HEK293 (cell line): Measurements from ENCODE around the gene KREMEN1.

ENCODE experiments used
- ZBTB7A ChIP-seq: fragments of 450-650 bp; formaldehyde crosslinking; IDR thresholded peaks from 2 replicates; pipeline ENCODE4 v1.5.1; 2016; ENCODE audit warnings: low read depth, missing biosample characterization, missing genetic modification characterization
- ZFP69B ChIP-seq: fragments of 450-650 bp; formaldehyde crosslinking; IDR thresholded peaks from 2 replicates; pipeline ENCODE4 v1.5.1; 2016; ENCODE audit warnings: missing biosample characterization, missing genetic modification characterization
- ZNF121 ChIP-seq: fragments of 450-650 bp; formaldehyde crosslinking; IDR thresholded peaks from 2 replicates; pipeline ENCODE4 v1.5.1; 2016; ENCODE audit warnings: missing biosample characterization, missing genetic modification characterization
- ZNF629 ChIP-seq: fragments of 450-650 bp; formaldehyde crosslinking; IDR thresholded peaks from 2 replicates; pipeline ENCODE4 v1.5.1; 2017; ENCODE audit warnings: missing biosample characterization, missing genetic modification characterization
- TF ChIP-seq, protein P1 (sequence below): fragments of 450-650 bp; formaldehyde crosslinking; IDR thresholded peaks from 2 replicates; pipeline ENCODE4 v1.5.1; 2016; ENCODE audit warnings: missing biosample characterization, missing genetic modification characterization

DNA sequence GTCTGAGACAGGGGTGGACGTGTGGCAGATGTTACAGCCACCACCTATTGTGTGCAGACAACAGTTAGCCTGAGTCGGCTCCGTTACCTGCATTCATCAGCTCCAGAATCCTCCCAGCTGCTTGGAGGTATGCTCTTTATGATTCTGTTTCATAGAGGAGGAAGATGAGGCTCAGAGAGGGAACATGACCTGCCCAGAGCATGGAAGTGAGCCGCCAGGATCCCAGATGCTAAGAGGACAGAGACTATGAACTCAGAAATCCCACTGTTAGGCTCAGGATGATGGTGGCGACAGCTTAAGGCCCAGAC is 134.4 kb downstream of the KREMEN1 start:
- TF ChIP-seq ZFP69B (no peak), ZNF629 (no peak), ZBTB7A (tag by site-specific recombination) (no peak), ZNF121 (tag by site-specific recombination) (no peak)
- TF ChIP-seq, protein P1, sequence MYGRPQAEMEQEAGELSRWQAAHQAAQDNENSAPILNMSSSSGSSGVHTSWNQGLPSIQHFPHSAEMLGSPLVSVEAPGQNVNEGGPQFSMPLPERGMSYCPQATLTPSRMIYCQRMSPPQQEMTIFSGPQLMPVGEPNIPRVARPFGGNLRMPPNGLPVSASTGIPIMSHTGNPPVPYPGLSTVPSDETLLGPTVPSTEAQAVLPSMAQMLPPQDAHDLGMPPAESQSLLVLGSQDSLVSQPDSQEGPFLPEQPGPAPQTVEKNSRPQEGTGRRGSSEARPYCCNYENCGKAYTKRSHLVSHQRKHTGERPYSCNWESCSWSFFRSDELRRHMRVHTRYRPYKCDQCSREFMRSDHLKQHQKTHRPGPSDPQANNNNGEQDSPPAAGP (tag by site-specific recombination), result no peak
